Keratinocyte (primary cell): ENCODE data around the gene PHF23. TPM values are rescaled to one million over a fixed set of nuclear protein-coding genes. Genes with fewer than 3 reads are reported as not detected.

Experiments
- DNase-seq: peaks from one replicate; pipeline ENCODE4 v3.0.0-alpha.2; 2011; ENCODE audit warnings: low read depth, missing footprints, low spot score
- FAIRE-seq: peaks from 2 replicates; lab custom pipeline; 2011; peaks lifted over from hg19 to GRCh38; lab: Jason Lieb, UNC
- H2AFZ ChIP-seq: 2 replicates; pipeline ENCODE4 v1.6.0; 2012; ENCODE audit warnings: low read length, control low read depth, inconsistent platforms; ENCODE audit not compliant: control insufficient read depth
- H3K27ac ChIP-seq: 2 replicates; pipeline ENCODE4 v1.5.1; 2011; ENCODE audit warnings: low read length; ENCODE audit not compliant: control insufficient read depth, insufficient read depth
- H3K27me3 ChIP-seq: 3 replicates; pipeline ENCODE4 v1.6.0; 2011; ENCODE audit warnings: low read length; ENCODE audit not compliant: control insufficient read depth, insufficient read depth; ENCODE audit errors: extremely low read depth
- H3K36me3 ChIP-seq, 2 experiments: 2 replicates in 1 of 2; 3 replicates in 1 of 2; pipeline ENCODE4 v1.5.1; 2011; ENCODE audit warnings: low read length in 2 of 2, mild to moderate bottlenecking in 1 of 2; ENCODE audit not compliant: control insufficient read depth in 2 of 2, insufficient read depth in 2 of 2; ENCODE audit errors: extremely low read depth in 1 of 2
- H3K4me1 ChIP-seq: 3 replicates; pipeline ENCODE4 v1.5.1; 2011; ENCODE audit warnings: low read length; ENCODE audit not compliant: control insufficient read depth, insufficient read depth; ENCODE audit errors: extremely low read depth
- H3K4me2 ChIP-seq: 3 replicates; pipeline ENCODE4 v1.6.0; 2011; ENCODE audit warnings: low read depth, low read length; ENCODE audit not compliant: control insufficient read depth, insufficient read depth; ENCODE audit errors: extremely low read depth
- H3K4me3 ChIP-seq, 3 experiments: fragments of 200-600 bp in 1 of 3; sonication (generic) in 1 of 3; 2 replicates in 2 of 3; 3 replicates in 1 of 3; pipeline ENCODE4 v1.5.1; 2011 to 2016; ENCODE audit warnings: low read length in 3 of 3, mild to moderate bottlenecking in 3 of 3, control low read depth in 2 of 3, inconsistent platforms in 1 of 3, low read depth in 1 of 3, mixed read lengths in 1 of 3, mixed run types in 1 of 3, moderate library complexity in 1 of 3; ENCODE audit not compliant: control insufficient read depth in 2 of 3, insufficient read depth in 2 of 3; ENCODE audit errors: extremely low read depth in 1 of 3
- H3K79me2 ChIP-seq: 2 replicates; pipeline ENCODE4 v1.6.0; 2012; ENCODE audit warnings: low read length; ENCODE audit not compliant: control insufficient read depth, insufficient read depth
- H3K9ac ChIP-seq: 3 replicates; pipeline ENCODE4 v1.6.0; 2011; ENCODE audit warnings: low read length; ENCODE audit not compliant: control insufficient read depth, insufficient read depth; ENCODE audit errors: extremely low read depth
- H3K9me1 ChIP-seq: 3 replicates; pipeline ENCODE4 v1.6.0; 2011; ENCODE audit warnings: low read length; ENCODE audit not compliant: control insufficient read depth, insufficient read depth; ENCODE audit errors: extremely low read depth
- H3K9me3 ChIP-seq: 2 replicates; pipeline ENCODE4 v1.5.1; 2012; ENCODE audit warnings: low read depth, low read length; ENCODE audit not compliant: control insufficient read depth
- H4K20me1 ChIP-seq: 3 replicates; pipeline ENCODE4 v1.6.0; 2011; ENCODE audit warnings: low read length; ENCODE audit not compliant: control insufficient read depth, insufficient read depth; ENCODE audit errors: extremely low read depth
- EZH2 ChIP-seq: IDR thresholded peaks from one replicate; pipeline ENCODE4 v1.6.1; 2012; ENCODE audit warnings: inconsistent platforms, mild to moderate bottlenecking, low read length, moderate library complexity
- dilution Hi-C: fragments of 300-500 bp; cut with MboI; formaldehyde crosslinking; loops from one replicate; pipeline ENCODE4 v1.7.0; 2020; ENCODE audit warnings: low sequenced_read_pairs; ENCODE audit not compliant: extremely low pct_ligation_motif_present
- polyA plus RNA-seq, 5 experiments: library from polyadenylated mRNA; depleted of rRNA in 3 of 5; stranded (reverse) in 3 of 5; stranded (forward) in 1 of 5; unstranded in 1 of 5; fragments of >200 nt; gene quantifications; 1 replicate in 1 of 5; 2 replicates in 3 of 5; 3 replicates in 1 of 5; pipeline versions ENCODE4 v1.2.1 to v1.2.3, GENCODE V29; 2011 to 2012; ENCODE audit warnings: missing spikeins in 2 of 5, low read depth in 1 of 5, low replicate concordance in 1 of 5
- TF ChIP-seq, protein P1 (sequence below), 3 experiments: IDR thresholded peaks in 1 of 3; conservative IDR thresholded peaks in 1 of 3; optimal IDR thresholded peaks in 1 of 3; 2 replicates in 2 of 3; 3 replicates in 1 of 3; pipeline versions ENCODE3 to v1.5.1; 2011; ENCODE audit warnings: low read length in 3 of 3, mild to moderate bottlenecking in 3 of 3, moderate library complexity in 2 of 3, control low read depth in 1 of 3, inconsistent platforms in 1 of 3; ENCODE audit not compliant: insufficient read depth in 2 of 3; ENCODE audit errors: extremely low read depth in 1 of 3

Gene PHF23
- polyA plus RNA-seq, 1 donor (not counting 4 experiments of a cell fraction or from before 2014, with no cell fraction given): 52.8 TPM

- peaks cover 17% of the 10 kb centered on the region for H3K4me1 ChIP-seq
- FAIRE-seq (no peak), DNase-seq (no peak)
- TF ChIP-seq, protein P1, sequence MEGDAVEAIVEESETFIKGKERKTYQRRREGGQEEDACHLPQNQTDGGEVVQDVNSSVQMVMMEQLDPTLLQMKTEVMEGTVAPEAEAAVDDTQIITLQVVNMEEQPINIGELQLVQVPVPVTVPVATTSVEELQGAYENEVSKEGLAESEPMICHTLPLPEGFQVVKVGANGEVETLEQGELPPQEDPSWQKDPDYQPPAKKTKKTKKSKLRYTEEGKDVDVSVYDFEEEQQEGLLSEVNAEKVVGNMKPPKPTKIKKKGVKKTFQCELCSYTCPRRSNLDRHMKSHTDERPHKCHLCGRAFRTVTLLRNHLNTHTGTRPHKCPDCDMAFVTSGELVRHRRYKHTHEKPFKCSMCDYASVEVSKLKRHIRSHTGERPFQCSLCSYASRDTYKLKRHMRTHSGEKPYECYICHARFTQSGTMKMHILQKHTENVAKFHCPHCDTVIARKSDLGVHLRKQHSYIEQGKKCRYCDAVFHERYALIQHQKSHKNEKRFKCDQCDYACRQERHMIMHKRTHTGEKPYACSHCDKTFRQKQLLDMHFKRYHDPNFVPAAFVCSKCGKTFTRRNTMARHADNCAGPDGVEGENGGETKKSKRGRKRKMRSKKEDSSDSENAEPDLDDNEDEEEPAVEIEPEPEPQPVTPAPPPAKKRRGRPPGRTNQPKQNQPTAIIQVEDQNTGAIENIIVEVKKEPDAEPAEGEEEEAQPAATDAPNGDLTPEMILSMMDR (optimal IDR thresholded peaks at IDR 0.05 in 1 of 3, IDR thresholded peaks at IDR 0.05 in 1 of 3, conservative IDR thresholded peaks at IDR 0.05 in 1 of 3; ENCODE audit: extremely low read depth in 1 of 3, insufficient read depth in 2 of 3, low read length in 3 of 3): peak; percentile 23 to 34 (median 33)
- TF ChIP-seq EZH2: no peak
- H3K9me3 ChIP-seq: no peaks in the 10 kb centered on the region
- H2AFZ ChIP-seq: peak overlapping the region; percentile 22
- peaks cover 3% of the 10 kb centered on the region for H4K20me1 ChIP-seq
- H3K4me3 ChIP-seq: peak overlapping the region; percentile 31 to 62 (median 57)
- H3K27me3 ChIP-seq: peaks cover 10% of the 10 kb centered on the region
- no peaks in the 10 kb centered on the region for H3K9me1 ChIP-seq
- peak overlapping the region; percentile 43 for H3K27ac ChIP-seq
- H3K79me2 ChIP-seq: peaks cover 6% of the 10 kb centered on the region
- peak overlapping the region; percentile 28 for H3K9ac ChIP-seq
- dilution Hi-C loops: no loop called here
- H3K36me3 ChIP-seq: no peaks in the 10 kb centered on the region
- H3K4me2 ChIP-seq: peak overlapping the region; percentile 63
Measured at GRCh38 chr17:7213895-7214299, 25.4 kb downstream of the PHF23 start.

- DNase-seq (no peak), FAIRE-seq (no peak)
- Histone ChIP-seq H3K9me3 (no peaks in the 10 kb centered on the region), H3K9ac (no peak overlapping the region), H3K27ac (no peak overlapping the region), H3K4me2 (no peak overlapping the region), H3K9me1 (no peaks in the 10 kb centered on the region), H3K36me3 (no peaks in the 10 kb centered on the region), H2AFZ (no peak overlapping the region), H3K79me2 (peaks cover 4% of the 10 kb centered on the region), H3K27me3 (peaks cover 10% of the 10 kb centered on the region), H4K20me1 (peaks cover 3% of the 10 kb centered on the region), H3K4me1 (peaks cover 14% of the 10 kb centered on the region), H3K4me3 (no peak overlapping the region)
- TF ChIP-seq, protein P1 (optimal IDR thresholded peaks at IDR 0.05 in 1 of 3, IDR thresholded peaks at IDR 0.05 in 1 of 3, conservative IDR thresholded peaks at IDR 0.05 in 1 of 3; ENCODE audit: extremely low read depth in 1 of 3, insufficient read depth in 2 of 3, low read length in 3 of 3): no peak
- no peak for TF ChIP-seq EZH2
- dilution Hi-C loops: no loop called here
Measured at GRCh38 chr17:7211491-7212273, 27.6 kb downstream of the PHF23 start.
